Measurements from ENCODE around the gene SUN2. TPM values are rescaled to one million over a fixed set of nuclear protein-coding genes. Genes with fewer than 3 reads are reported as not detected.

The SUN2 gene
- total and polyA plus RNA-seq, 9 of the 15 experiments (the other 6 are each of a cell fraction or from before 2014, with no cell fraction given) = 0.11 to 42.6 (median 16.7) TPM

DNA sequence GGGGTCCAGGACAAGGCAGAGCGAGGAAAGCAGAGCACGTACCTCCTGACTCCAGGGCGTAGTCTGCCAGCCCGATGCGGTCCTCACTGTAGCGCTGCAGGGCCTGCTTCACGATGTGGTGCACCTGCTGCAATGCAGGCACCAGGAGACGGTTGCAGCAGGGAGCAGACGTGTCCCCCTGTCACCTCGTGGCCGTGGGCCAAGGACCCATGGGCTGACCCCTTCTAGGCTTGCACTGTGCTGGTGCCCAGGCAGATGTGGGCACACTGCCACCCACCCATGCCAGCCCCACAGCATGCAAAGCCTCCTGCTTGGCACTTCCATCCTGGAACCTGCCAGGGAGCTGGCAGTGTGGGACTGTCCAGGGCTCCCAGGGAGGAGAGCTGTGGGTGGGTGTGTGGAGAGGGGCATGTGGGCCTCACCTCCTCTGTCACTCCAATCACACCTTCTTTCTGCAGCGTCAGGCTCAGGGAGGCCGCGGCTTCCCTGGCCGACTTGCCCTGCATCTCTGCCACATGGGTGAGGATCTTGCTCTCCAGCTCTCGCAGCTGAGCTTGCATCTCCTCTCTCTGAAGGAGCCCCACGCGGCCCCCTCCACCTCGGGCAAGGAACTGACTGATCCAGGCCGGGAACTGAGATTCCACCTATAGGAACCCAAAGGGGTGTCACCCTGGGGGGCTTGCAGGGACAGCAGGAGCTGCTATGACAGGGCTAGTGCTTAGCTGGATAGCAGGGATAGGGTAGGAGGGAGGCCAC is 16.3 kb downstream of the SUN2 start (continued):
- TF ChIP-seq, protein P1, sequence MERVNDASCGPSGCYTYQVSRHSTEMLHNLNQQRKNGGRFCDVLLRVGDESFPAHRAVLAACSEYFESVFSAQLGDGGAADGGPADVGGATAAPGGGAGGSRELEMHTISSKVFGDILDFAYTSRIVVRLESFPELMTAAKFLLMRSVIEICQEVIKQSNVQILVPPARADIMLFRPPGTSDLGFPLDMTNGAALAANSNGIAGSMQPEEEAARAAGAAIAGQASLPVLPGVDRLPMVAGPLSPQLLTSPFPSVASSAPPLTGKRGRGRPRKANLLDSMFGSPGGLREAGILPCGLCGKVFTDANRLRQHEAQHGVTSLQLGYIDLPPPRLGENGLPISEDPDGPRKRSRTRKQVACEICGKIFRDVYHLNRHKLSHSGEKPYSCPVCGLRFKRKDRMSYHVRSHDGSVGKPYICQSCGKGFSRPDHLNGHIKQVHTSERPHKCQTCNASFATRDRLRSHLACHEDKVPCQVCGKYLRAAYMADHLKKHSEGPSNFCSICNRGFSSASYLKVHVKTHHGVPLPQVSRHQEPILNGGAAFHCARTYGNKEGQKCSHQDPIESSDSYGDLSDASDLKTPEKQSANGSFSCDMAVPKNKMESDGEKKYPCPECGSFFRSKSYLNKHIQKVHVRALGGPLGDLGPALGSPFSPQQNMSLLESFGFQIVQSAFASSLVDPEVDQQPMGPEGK (CRISPR knock-in tag; IDR thresholded peaks at IDR 0.05; ENCODE audit: borderline replicate concordance) = no peak
- TF ChIP-seq MTF1 (CRISPR knock-in tag; IDR thresholded peaks at IDR 0.05; ENCODE audit: borderline replicate concordance) (no peak), NCOA2 (IDR thresholded peaks at IDR 0.05; ENCODE audit: partially characterized antibody in 2 of 2) (no peak), JUNB (CRISPR knock-in tag; conservative IDR thresholded peaks at IDR 0.05) (no peak), MAX (CRISPR knock-in tag; IDR thresholded peaks at IDR 0.05) (no peak), ZNF696 (CRISPR knock-in tag; conservative IDR thresholded peaks at IDR 0.05) (no peak), PTBP1 (IDR thresholded peaks at IDR 0.05; ENCODE audit: low read depth, low read length) (no peak), NKRF (IDR thresholded peaks at IDR 0.05; ENCODE audit: borderline replicate concordance) (no peak), NR3C1 (CRISPR knock-in tag; IDR thresholded peaks at IDR 0.05) (no peak), ADNP (tag; IDR thresholded peaks at IDR 0.05) (no peak), ARHGAP35 (IDR thresholded peaks at IDR 0.05; ENCODE audit: partially characterized antibody) (no peak)
